BLaER1 (cell line): ENCODE results near the gene CADM2.
"Not testable (repeated sequence)": the region's sequence is repeated elsewhere in the genome, so short reads cannot be mapped to it uniquely, and the experiment has no call there.

Experiments used
- H3K27ac ChIP-seq: shearing (Covaris generic); formaldehyde crosslinking; 2 replicates; pipeline ENCODE4 v1.8.1; 2022
- H3K27me3 ChIP-seq: shearing (Covaris generic); formaldehyde crosslinking; 2 replicates; pipeline ENCODE4 v1.8.1; 2022
- H3K36me3 ChIP-seq: shearing (Covaris generic); formaldehyde crosslinking; 2 replicates; pipeline ENCODE4 v1.8.1; 2022
- H3K4me1 ChIP-seq: shearing (Covaris generic); formaldehyde crosslinking; 2 replicates; pipeline ENCODE4 v1.8.1; 2022
- H3K4me2 ChIP-seq: shearing (Covaris generic); formaldehyde crosslinking; 2 replicates; pipeline ENCODE4 v1.8.1; 2022
- H3K4me3 ChIP-seq: shearing (Covaris generic); formaldehyde crosslinking; 2 replicates; pipeline ENCODE4 v1.8.1; 2022
- H3K9ac ChIP-seq: shearing (Covaris generic); formaldehyde crosslinking; 2 replicates; pipeline ENCODE4 v1.8.1; 2022
- H3K9me3 ChIP-seq: shearing (Covaris generic); formaldehyde crosslinking; 2 replicates; pipeline ENCODE4 v1.8.1; 2022
- H4K20me1 ChIP-seq: shearing (Covaris generic); formaldehyde crosslinking; 2 replicates; pipeline ENCODE4 v1.8.1; 2022
- Cebpa-rat ChIP-seq: shearing (Covaris generic); IDR thresholded peaks from 2 replicates; pipeline ENCODE4 v1.8.1; 2022

The CADM2 gene

DNA sequence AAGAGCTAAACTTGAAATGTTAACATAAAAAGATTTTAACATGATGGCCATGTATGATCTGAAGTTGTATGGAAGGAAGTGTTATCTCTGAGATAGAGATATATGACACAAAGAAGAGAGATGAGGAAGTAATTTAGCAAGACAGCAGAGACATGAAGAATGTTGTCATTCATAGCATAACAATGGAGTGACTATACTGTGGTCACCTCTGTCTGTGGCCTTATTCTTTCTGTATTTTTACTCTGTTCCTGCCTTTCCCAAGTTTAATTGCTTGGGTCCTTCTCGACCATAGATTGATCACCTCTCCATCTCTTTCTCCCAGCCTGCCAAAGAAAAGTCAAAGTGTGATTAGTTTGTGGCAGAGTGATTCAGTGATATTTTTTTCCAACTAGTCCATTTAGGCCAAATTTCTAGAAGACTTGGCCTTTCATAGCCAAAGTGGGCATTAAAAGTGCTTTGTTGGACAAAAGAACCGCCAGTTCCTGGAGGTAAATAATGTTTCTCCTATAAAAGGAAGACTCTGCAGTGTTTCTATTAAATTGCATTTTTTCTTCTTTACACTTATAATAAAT is 711.9 kb downstream of the CADM2 start:
- no peak for TF ChIP-seq Cebpa-rat
- Histone ChIP-seq H3K4me1 (no peaks in the 10 kb centered on the region), H3K4me3 (no peak overlapping the region), H3K36me3 (no peaks in the 10 kb centered on the region), H3K27me3 (no peaks in the 10 kb centered on the region), H3K9me3 (no peaks in the 10 kb centered on the region), H3K4me2 (no peak overlapping the region), H3K9ac (no peak overlapping the region), H3K27ac (no peak overlapping the region), H4K20me1 (no peaks in the 10 kb centered on the region)

- Histone ChIP-seq H3K36me3 (no peaks in the 10 kb centered on the region), H3K4me1 (no peaks in the 10 kb centered on the region), H4K20me1 (no peaks in the 10 kb centered on the region), H3K27me3 (no peaks in the 10 kb centered on the region), H3K4me2 (no peak overlapping the region), H3K4me3 (no peak overlapping the region), H3K9ac (no peak overlapping the region), H3K27ac (no peak overlapping the region), H3K9me3 (no peaks in the 10 kb centered on the region)
- no peak for TF ChIP-seq Cebpa-rat
These were observed 714.0 kb downstream of the CADM2 start for GRCh38 chr3:85672761-85673160.

DNA sequence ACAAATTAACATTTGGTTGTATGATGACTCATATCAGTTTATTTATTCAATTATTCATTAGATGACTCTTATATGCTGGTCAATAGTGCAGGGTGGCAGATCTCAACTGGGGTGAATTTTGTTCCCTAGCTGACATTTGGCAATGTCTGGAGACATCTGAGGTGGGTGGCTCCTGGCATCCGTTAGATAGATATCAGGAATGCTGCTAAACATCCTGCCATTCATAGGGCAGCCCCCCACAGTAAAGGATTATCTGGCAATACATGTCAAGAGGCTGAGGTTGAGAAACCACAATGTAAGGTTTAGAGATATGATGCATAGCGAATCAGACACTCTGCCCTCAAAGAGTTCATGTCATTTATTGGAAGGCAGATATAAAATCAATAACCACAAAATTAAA is 719.9 kb downstream of the CADM2 start:
- Histone ChIP-seq H3K4me1 (no peaks in the 10 kb centered on the region), H4K20me1 (no peaks in the 10 kb centered on the region)
- no peak for TF ChIP-seq Cebpa-rat

DNA sequence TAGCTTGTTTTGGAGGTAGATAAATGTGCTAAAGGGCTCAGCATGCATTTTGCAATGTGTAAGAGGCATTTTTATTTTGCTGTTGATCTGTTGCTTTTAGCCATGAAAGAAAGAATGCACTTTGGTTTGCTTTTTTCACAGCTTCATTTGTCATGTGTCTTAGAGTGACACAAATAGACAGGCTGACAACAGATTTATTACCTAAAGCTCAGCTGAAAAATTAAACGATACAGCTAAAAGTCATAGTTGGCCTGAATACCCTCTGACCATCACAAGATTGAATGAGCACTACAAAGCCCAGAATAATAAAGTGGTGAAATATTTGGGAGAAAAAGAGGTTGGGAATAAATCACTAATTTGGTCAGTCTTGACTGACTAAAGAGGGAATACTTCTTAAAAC is 723.1 kb downstream of the CADM2 start:
- no peak overlapping the region for H3K4me2 ChIP-seq
- H3K27me3 ChIP-seq, result no peaks in the 10 kb centered on the region

More for the DNA sequence above, 719.9 kb downstream of the CADM2 start:
- Histone ChIP-seq H3K9me3 (no peaks in the 10 kb centered on the region), H3K9ac (no peak overlapping the region), H3K4me2 (no peak overlapping the region), H3K36me3 (no peaks in the 10 kb centered on the region), H3K27me3 (no peaks in the 10 kb centered on the region), H3K27ac (no peak overlapping the region), H3K4me3 (no peak overlapping the region)

DNA sequence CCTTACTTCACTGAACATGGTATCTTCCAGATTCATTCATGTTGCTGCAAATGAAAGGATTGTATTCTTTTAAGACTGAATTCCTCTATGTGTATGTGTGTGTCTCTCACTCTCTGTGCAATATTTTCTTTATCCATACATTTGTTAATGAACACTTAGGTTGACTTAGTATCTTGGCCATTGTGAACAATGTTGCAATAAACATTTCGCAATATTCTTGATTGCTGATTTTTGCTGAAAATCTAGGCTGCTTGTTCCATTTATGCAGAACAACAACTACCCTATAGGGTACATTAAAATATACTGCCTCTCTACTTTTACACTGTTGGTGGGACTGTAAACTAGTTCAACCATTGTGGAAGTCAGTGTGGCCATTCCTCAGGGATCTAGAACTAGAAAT is 732.4 kb downstream of the CADM2 start:
- H3K27ac ChIP-seq, result no peak overlapping the region
- no peak overlapping the region for H3K4me3 ChIP-seq
- no peaks in the 10 kb centered on the region for H3K4me1 ChIP-seq
- no peaks in the 10 kb centered on the region for H3K36me3 ChIP-seq
- no peaks in the 10 kb centered on the region for H3K27me3 ChIP-seq
- TF ChIP-seq Cebpa-rat, result peak; percentile 48; the same call in 1 of the 2 replicates
- H3K4me2 ChIP-seq, result no peak overlapping the region
- H3K9ac ChIP-seq, result no peak overlapping the region
- no peaks in the 10 kb centered on the region for H3K9me3 ChIP-seq
- H4K20me1 ChIP-seq, result no peaks in the 10 kb centered on the region

More for the DNA sequence above, 723.1 kb downstream of the CADM2 start:
- Histone ChIP-seq H4K20me1 (no peaks in the 10 kb centered on the region), H3K4me3 (no peak overlapping the region), H3K9ac (no peak overlapping the region), H3K36me3 (no peaks in the 10 kb centered on the region), H3K4me1 (no peaks in the 10 kb centered on the region), H3K9me3 (no peaks in the 10 kb centered on the region), H3K27ac (no peak overlapping the region)
- TF ChIP-seq Cebpa-rat, result no peak

DNA sequence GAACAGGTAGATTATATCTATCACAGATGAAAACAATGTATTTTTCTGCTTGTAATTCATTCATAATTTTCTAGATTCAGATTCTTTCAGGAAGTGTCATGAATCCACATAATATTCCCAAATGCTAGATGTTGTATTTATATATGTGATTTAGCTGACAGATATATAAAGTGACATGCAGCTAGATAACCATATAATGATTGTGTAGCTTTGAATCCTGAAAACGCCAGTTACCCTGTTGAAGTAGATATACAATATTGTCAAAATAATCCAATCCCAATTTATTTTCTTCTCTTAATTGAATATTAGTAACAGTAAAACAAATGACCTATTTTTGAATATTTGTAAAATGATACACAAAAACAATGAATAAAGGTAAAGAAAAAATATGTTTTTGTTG is 738.4 kb downstream of the CADM2 start:
- Histone ChIP-seq H3K9me3 (peaks cover 6% of the 10 kb centered on the region; the same call in 1 of the 2 replicates), H3K4me3 (no peak overlapping the region), H3K4me1 (no peaks in the 10 kb centered on the region), H4K20me1 (no peaks in the 10 kb centered on the region), H3K4me2 (no peak overlapping the region), H3K27me3 (no peaks in the 10 kb centered on the region), H3K27ac (no peak overlapping the region), H3K9ac (no peak overlapping the region), H3K36me3 (no peaks in the 10 kb centered on the region)
- TF ChIP-seq Cebpa-rat, result no peak

DNA sequence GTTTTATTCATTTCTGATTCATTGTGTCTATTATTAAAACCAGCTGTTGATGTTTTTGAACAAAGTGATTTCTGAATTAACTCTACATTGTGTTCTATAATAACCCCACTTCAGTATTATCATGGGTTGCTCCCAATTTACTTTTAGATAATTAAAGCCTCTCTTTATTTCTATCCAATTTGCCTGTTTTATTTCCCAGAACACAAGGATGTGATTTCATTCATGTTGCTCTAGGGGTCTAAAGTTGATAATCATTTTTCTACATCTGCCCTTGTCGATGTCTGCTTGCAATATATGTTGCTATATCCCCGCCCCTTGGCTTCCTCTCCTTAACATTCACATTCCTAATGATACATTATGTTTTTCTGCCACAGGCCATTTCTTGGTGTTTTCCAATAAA is 747.3 kb downstream of the CADM2 start:
- H3K27me3 ChIP-seq, result no peaks in the 10 kb centered on the region
- no peak overlapping the region for H3K9ac ChIP-seq
- H3K9me3 ChIP-seq, result no peaks in the 10 kb centered on the region
- no peaks in the 10 kb centered on the region for H3K36me3 ChIP-seq
- H3K4me2 ChIP-seq, result no peak overlapping the region
- H3K27ac ChIP-seq, result no peak overlapping the region
- no peak overlapping the region for H3K4me3 ChIP-seq
- H3K4me1 ChIP-seq, result no peaks in the 10 kb centered on the region
- no peaks in the 10 kb centered on the region for H4K20me1 ChIP-seq
- TF ChIP-seq Cebpa-rat, result no peak

GRCh38 chr3:85708325-85708724 is 749.5 kb downstream of the CADM2 start:
- not testable (repeated sequence) for H3K9ac ChIP-seq, H3K27ac ChIP-seq, H3K4me1 ChIP-seq, H3K9me3 ChIP-seq, H3K27me3 ChIP-seq, H3K4me2 ChIP-seq, H3K36me3 ChIP-seq, H3K4me3 ChIP-seq, H4K20me1 ChIP-seq

DNA sequence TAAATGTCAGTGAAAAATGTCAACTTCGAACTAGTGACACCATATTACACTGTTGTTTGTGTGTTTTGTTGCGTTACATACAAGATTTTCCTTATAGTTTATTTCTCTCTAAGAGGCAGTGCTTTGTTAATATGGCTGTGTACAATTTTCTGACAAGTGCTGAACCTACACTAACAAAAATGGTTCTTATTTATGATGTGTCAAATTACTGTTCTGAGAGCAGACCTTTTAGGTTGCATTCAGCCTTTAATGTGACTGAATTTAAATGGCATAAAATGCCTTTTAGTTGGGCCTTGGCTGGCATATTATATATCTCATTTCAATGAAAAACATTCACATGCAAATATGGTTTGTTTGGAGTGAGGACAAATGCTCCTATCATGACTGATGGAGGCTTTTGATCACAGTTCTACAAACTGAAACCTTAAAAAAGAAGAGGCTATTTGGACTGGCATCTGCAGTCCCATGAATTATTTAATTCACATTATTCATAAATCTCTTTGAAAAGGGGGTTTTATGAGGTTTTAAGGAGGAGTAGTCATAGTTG is 750.6 kb downstream of the CADM2 start:
- Histone ChIP-seq H3K27ac (no peak overlapping the region), H4K20me1 (no peaks in the 10 kb centered on the region), H3K4me1 (no peaks in the 10 kb centered on the region), H3K9me3 (no peaks in the 10 kb centered on the region), H3K4me2 (no peak overlapping the region), H3K4me3 (no peak overlapping the region), H3K27me3 (no peaks in the 10 kb centered on the region), H3K36me3 (no peaks in the 10 kb centered on the region), H3K9ac (no peak overlapping the region)
- TF ChIP-seq Cebpa-rat, result no peak

DNA sequence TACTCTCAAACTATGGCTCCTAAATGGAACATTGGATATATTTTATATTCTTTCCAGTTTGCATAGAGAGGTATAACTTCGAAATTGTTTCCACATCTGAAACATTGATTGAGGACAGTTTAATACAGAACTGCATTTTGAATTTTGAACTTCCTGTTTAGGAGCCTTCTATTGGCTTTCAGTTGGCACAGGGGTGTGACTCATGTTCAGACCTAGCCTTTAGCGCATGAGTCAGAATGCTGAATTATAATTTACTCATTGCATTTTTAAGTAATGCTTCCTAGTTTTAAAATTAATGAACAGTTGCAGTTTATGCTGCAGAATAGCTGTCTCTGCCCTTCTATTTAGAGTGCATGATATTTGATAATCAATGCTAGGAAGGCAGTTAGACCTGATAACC is 751.7 kb downstream of the CADM2 start:
- Histone ChIP-seq H4K20me1 (no peaks in the 10 kb centered on the region), H3K4me2 (no peak overlapping the region), H3K9ac (no peak overlapping the region), H3K27ac (no peak overlapping the region), H3K27me3 (no peaks in the 10 kb centered on the region), H3K9me3 (no peaks in the 10 kb centered on the region), H3K4me3 (no peak overlapping the region), H3K4me1 (no peaks in the 10 kb centered on the region), H3K36me3 (no peaks in the 10 kb centered on the region)
- no peak for TF ChIP-seq Cebpa-rat
